HEK293 (cell line): ENCODE measurements around the gene FOXN4.

Source experiments
- CTCF ChIA-PET: fragments of 350-600 bp; formaldehyde crosslinking; extraction: SDS; loops from one replicate; lab custom pipeline; 2021; ENCODE audit warnings: antibody characterized with exemption; lab: Yijun Ruan, JAX
- POLR2A ChIA-PET: fragments of 300-600 bp; formaldehyde crosslinking; extraction: SDS; loops from one replicate; lab custom pipeline; 2020; ENCODE audit warnings: antibody characterized with exemption, inconsistent platforms; lab: Yijun Ruan, JAX
- H3K27ac ChIP-seq: fragments of 200-500 bp; sonication (Bioruptor generic); 2 replicates; pipeline ENCODE4 v1.5.1; 2014; ENCODE audit warnings: low read depth, low read length, control low read depth, inconsistent platforms; ENCODE audit errors: extremely low read depth
- H3K36me3 ChIP-seq, 2 experiments: fragments of 200-500 bp in 1 of 2; sonication (Bioruptor generic) in 1 of 2; 1 replicate in 1 of 2; 2 replicates in 1 of 2; pipeline ENCODE4 v1.5.1; 2014 to 2017; ENCODE audit warnings: inconsistent platforms in 2 of 2, low read length in 2 of 2; ENCODE audit not compliant: control insufficient read depth in 2 of 2, insufficient read depth in 1 of 2
- H3K4me1 ChIP-seq: fragments of 200-500 bp; sonication (Bioruptor generic); 2 replicates; pipeline ENCODE4 v1.5.1; 2014; ENCODE audit warnings: mild to moderate bottlenecking, low read length, inconsistent platforms; ENCODE audit not compliant: control insufficient read depth, insufficient read depth
- H3K4me3 ChIP-seq: 2 replicates; pipeline ENCODE4 v1.5.1; 2011; ENCODE audit warnings: low read depth, mild to moderate bottlenecking, control low read depth, low read length, moderate library complexity
- H3K9me3 ChIP-seq: fragments of 200-500 bp; sonication (Bioruptor generic); 2 replicates; pipeline ENCODE4 v1.5.1; 2014; ENCODE audit warnings: low read depth, low read length, inconsistent platforms; ENCODE audit not compliant: control insufficient read depth, insufficient read depth
- BCL6B ChIP-seq: fragments of 450-650 bp; formaldehyde crosslinking; IDR thresholded peaks from 2 replicates; pipeline ENCODE4 v1.5.1; 2017; ENCODE audit warnings: missing biosample characterization, missing genetic modification characterization
- GFI1B ChIP-seq: fragments of 450-650 bp; formaldehyde crosslinking; IDR thresholded peaks from 2 replicates; pipeline ENCODE4 v1.5.1; 2016; ENCODE audit warnings: missing biosample characterization, missing genetic modification characterization
- PRDM4 ChIP-seq: fragments of 450-650 bp; formaldehyde crosslinking; IDR thresholded peaks from 2 replicates; pipeline ENCODE4 v1.5.1; 2017; ENCODE audit warnings: missing biosample characterization, missing genetic modification characterization
- REST ChIP-seq: fragments of 450-650 bp; formaldehyde crosslinking; IDR thresholded peaks from 2 replicates; pipeline ENCODE4 v1.5.1; 2016; ENCODE audit warnings: missing biosample characterization, missing genetic modification characterization
- SETDB1 ChIP-seq: IDR thresholded peaks from one replicate; pipeline ENCODE4 v1.6.1; 2017; ENCODE audit warnings: mild to moderate bottlenecking, low read length, moderate library complexity, mixed read lengths; ENCODE audit not compliant: insufficient read length
- YY2 ChIP-seq: fragments of 450-650 bp; formaldehyde crosslinking; IDR thresholded peaks from 2 replicates; pipeline ENCODE4 v1.5.1; 2016; ENCODE audit warnings: missing biosample characterization, missing genetic modification characterization
- ZBTB48 ChIP-seq: fragments of 450-650 bp; formaldehyde crosslinking; IDR thresholded peaks from 2 replicates; pipeline ENCODE4 v1.5.1; 2016; ENCODE audit warnings: missing biosample characterization, missing genetic modification characterization
- ZBTB7A ChIP-seq: fragments of 450-650 bp; formaldehyde crosslinking; IDR thresholded peaks from 2 replicates; pipeline ENCODE4 v1.5.1; 2016; ENCODE audit warnings: low read depth, missing biosample characterization, missing genetic modification characterization
- ZNF121 ChIP-seq: fragments of 450-650 bp; formaldehyde crosslinking; IDR thresholded peaks from 2 replicates; pipeline ENCODE4 v1.5.1; 2016; ENCODE audit warnings: missing biosample characterization, missing genetic modification characterization
- ZNF175 ChIP-seq: fragments of 450-650 bp; formaldehyde crosslinking; IDR thresholded peaks from 2 replicates; pipeline ENCODE4 v1.5.1; 2016; ENCODE audit warnings: missing biosample characterization, missing genetic modification characterization
- ZNF324 ChIP-seq: fragments of 450-650 bp; formaldehyde crosslinking; IDR thresholded peaks from 2 replicates; pipeline ENCODE4 v1.5.1; 2016; ENCODE audit warnings: missing biosample characterization, missing genetic modification characterization
- ZNF624 ChIP-seq: fragments of 450-650 bp; formaldehyde crosslinking; IDR thresholded peaks from 2 replicates; pipeline ENCODE4 v1.5.1; 2017; ENCODE audit warnings: missing biosample characterization, missing genetic modification characterization
- ZNF645 ChIP-seq: fragments of 450-650 bp; formaldehyde crosslinking; IDR thresholded peaks from 2 replicates; pipeline ENCODE4; 2016; ENCODE audit warnings: missing biosample characterization, missing genetic modification characterization
- ZNF658 ChIP-seq: fragments of 450-650 bp; formaldehyde crosslinking; IDR thresholded peaks from 2 replicates; pipeline ENCODE4; 2016; ENCODE audit warnings: missing biosample characterization, missing genetic modification characterization
- ZNF704 ChIP-seq: fragments of 450-650 bp; formaldehyde crosslinking; IDR thresholded peaks from 2 replicates; pipeline ENCODE4 v1.5.1; 2016; ENCODE audit warnings: missing biosample characterization, missing genetic modification characterization

Gene FOXN4

GRCh38 chr12:109258607-109259544 lies 50.2 kb downstream of the FOXN4 start (continued):
- peak; percentile 88 for TF ChIP-seq REST (tag by site-specific recombination)

- TF ChIP-seq ZNF624 = no peak
- TF ChIP-seq GFI1B (tag by site-specific recombination) = no peak
- no peak for TF ChIP-seq PRDM4 (tag by site-specific recombination)
- H3K36me3 ChIP-seq = peaks cover 0 to 11% of the 10 kb centered on the region in 2 experiments; a peak in 2 of 3 replicates
- POLR2A ChIA-PET = no interaction called here
These were observed 50.9 kb downstream of the FOXN4 start for GRCh38 chr12:109258201-109258600.

GRCh38 chr12:109256011-109256410 lies 53.1 kb downstream of the FOXN4 start:
- Histone ChIP-seq H3K9me3 (no peaks in the 10 kb centered on the region; the same call in 1 of the 2 replicates), H3K27ac (no peak overlapping the region), H3K4me3 (no peak overlapping the region), H3K36me3 (peaks cover 0 to 16% of the 10 kb centered on the region in 2 experiments; a peak in 1 of 3 replicates), H3K4me1 (peaks cover 3% of the 10 kb centered on the region)
- ChIA-PET POLR2A (no interaction called here), CTCF (interaction anchor here (0.5 to 0.9 kb wide), 2 partner anchors 16 to 1002 kb away, joined by 3 read pairs; no protein-coding TSS in a partner anchor)
- TF ChIP-seq ZNF658 (tag by site-specific recombination) = no peak
- TF ChIP-seq ZNF704 (tag by site-specific recombination) = no peak
- TF ChIP-seq ZBTB48 = no peak
- TF ChIP-seq ZBTB7A = no peak
- TF ChIP-seq YY2 (tag by site-specific recombination) = no peak
- no peak for TF ChIP-seq ZNF175 (tag by site-specific recombination)
- no peak for TF ChIP-seq SETDB1
- TF ChIP-seq ZNF645 = no peak
- no peak for TF ChIP-seq ZNF324 (tag by site-specific recombination)
- no peak for TF ChIP-seq ZNF121 (tag by site-specific recombination)
- TF ChIP-seq BCL6B (tag by site-specific recombination) = no peak

More at GRCh38 chr12:109258201-109258600, 50.9 kb downstream of the FOXN4 start:
- Histone ChIP-seq H3K9me3 (no peaks in the 10 kb centered on the region), H3K4me1 (no peaks in the 10 kb centered on the region), H3K4me3 (no peak overlapping the region), H3K27ac (no peak overlapping the region)
- CTCF ChIA-PET = interaction anchor here (1.3 kb wide), 1 partner anchor 146 kb away, joined by 6 read pairs; no protein-coding TSS in a partner anchor
